ENCODE results near the gene AADAC. TPM values are rescaled to one million over a fixed set of nuclear protein-coding genes. Genes with fewer than 3 reads are reported as not detected.

AADAC gene
- polyA plus RNA-seq, 1 donor from 2014 or later = not detected

DNA sequence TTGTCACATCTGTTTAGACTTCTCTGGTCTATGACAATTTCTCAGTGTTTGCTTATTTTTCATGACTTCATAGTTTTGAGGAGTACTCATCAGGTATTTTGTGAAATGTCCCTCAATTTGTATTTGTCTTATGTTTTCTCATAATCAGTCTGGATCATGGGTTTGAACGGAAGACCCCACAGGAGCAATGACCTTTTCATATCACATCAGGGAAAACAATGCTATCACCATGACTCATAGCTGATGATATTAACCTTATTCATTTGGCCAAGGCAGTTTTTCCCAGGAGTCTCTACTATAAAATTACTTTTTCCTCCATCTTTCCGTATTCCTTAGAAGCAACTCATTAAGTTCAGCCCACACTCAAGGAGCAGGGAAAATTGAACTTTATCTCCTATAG is 47.5 kb upstream of the AADAC start:
- H3K9me3 ChIP-seq (ENCODE audit: low read length) = no peaks in the 10 kb centered on the region
- no peak overlapping the region for H3K4me3 ChIP-seq (ENCODE audit: low read length)
- no peaks in the 10 kb centered on the region for H3K9me2 ChIP-seq (ENCODE audit: insufficient read depth, low read length)
- H3K27ac ChIP-seq (ENCODE audit: low read length) = no peak overlapping the region
- TF ChIP-seq, protein P1, sequence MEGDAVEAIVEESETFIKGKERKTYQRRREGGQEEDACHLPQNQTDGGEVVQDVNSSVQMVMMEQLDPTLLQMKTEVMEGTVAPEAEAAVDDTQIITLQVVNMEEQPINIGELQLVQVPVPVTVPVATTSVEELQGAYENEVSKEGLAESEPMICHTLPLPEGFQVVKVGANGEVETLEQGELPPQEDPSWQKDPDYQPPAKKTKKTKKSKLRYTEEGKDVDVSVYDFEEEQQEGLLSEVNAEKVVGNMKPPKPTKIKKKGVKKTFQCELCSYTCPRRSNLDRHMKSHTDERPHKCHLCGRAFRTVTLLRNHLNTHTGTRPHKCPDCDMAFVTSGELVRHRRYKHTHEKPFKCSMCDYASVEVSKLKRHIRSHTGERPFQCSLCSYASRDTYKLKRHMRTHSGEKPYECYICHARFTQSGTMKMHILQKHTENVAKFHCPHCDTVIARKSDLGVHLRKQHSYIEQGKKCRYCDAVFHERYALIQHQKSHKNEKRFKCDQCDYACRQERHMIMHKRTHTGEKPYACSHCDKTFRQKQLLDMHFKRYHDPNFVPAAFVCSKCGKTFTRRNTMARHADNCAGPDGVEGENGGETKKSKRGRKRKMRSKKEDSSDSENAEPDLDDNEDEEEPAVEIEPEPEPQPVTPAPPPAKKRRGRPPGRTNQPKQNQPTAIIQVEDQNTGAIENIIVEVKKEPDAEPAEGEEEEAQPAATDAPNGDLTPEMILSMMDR (IDR thresholded peaks at IDR 0.05; ENCODE audit: poor library complexity, severe bottlenecking) = no peak
- no peak overlapping the region for H3K4me2 ChIP-seq (ENCODE audit: low read length)
- H3F3A ChIP-seq (ENCODE audit: insufficient read depth, low read length, poor library complexity, severe bottlenecking) = no peaks in the 10 kb centered on the region
- H3K27me3 ChIP-seq (ENCODE audit: insufficient read depth, low read depth, low read length) = no peaks in the 10 kb centered on the region
- no peak overlapping the region for H2AFZ ChIP-seq (ENCODE audit: low read depth, low read length)
- H3K9ac ChIP-seq (ENCODE audit: low read length) = no peak overlapping the region
- H3K36me3 ChIP-seq (ENCODE audit: insufficient read depth, low read length) = no peaks in the 10 kb centered on the region
- H3K79me2 ChIP-seq (replicated peaks; ENCODE audit: insufficient read depth, low read length) = no peaks in the 10 kb centered on the region
- no peaks in the 10 kb centered on the region for H4K20me1 ChIP-seq (ENCODE audit: insufficient read depth)

- Histone ChIP-seq H3K36me3 (ENCODE audit: insufficient read depth, low read length) (no peaks in the 10 kb centered on the region), H3K9ac (ENCODE audit: low read length) (no peak overlapping the region), H4K20me1 (ENCODE audit: insufficient read depth) (no peaks in the 10 kb centered on the region), H3K9me2 (ENCODE audit: insufficient read depth, low read length) (no peaks in the 10 kb centered on the region), H2AFZ (ENCODE audit: low read depth, low read length) (no peak overlapping the region), H3K27ac (ENCODE audit: low read length) (no peak overlapping the region), H3K4me2 (ENCODE audit: low read length) (no peak overlapping the region), H3K27me3 (ENCODE audit: insufficient read depth, low read depth, low read length) (no peaks in the 10 kb centered on the region), H3K4me3 (ENCODE audit: low read length) (no peak overlapping the region), H3F3A (ENCODE audit: insufficient read depth, low read length, poor library complexity, severe bottlenecking) (no peaks in the 10 kb centered on the region), H3K79me2 (replicated peaks; ENCODE audit: insufficient read depth, low read length) (no peaks in the 10 kb centered on the region), H3K9me3 (ENCODE audit: low read length) (no peaks in the 10 kb centered on the region)
- TF ChIP-seq EP300 (conservative IDR thresholded peaks at IDR 0.05; ENCODE audit: poor library complexity, severe bottlenecking) = no peak
- TF ChIP-seq MXI1 (conservative IDR thresholded peaks at IDR 0.05; ENCODE audit: poor library complexity, severe bottlenecking) = no peak
- TF ChIP-seq SMC3 (conservative IDR thresholded peaks at IDR 0.05; ENCODE audit: poor library complexity) = no peak
- TF ChIP-seq, protein P1 (IDR thresholded peaks at IDR 0.05; ENCODE audit: poor library complexity, severe bottlenecking) = no peak
- no peak for TF ChIP-seq POLR2AphosphoS5 (IDR thresholded peaks at IDR 0.05)
- no peak for TF ChIP-seq REST (IDR thresholded peaks at IDR 0.05; ENCODE audit: borderline replicate concordance)
- TF ChIP-seq RAD21 (conservative IDR thresholded peaks at IDR 0.05) = no peak
- no peak for TF ChIP-seq TAF1 (IDR thresholded peaks at IDR 0.05; ENCODE audit: low read depth)
- TF ChIP-seq EZH2 (IDR thresholded peaks at IDR 0.05; ENCODE audit: borderline replicate concordance, insufficient read depth, low read length, poor library complexity, severe bottlenecking) = no peak
These were observed 45.5 kb upstream of the AADAC start for GRCh38 chr3:151768393-151768930.
